DOHH2 (cell line): ENCODE results near the gene SRI.

Experiments used
- H3F3A ChIP-seq: fragments of 200-600 bp; sonication (generic), shearing (Covaris generic); 2 replicates; pipeline ENCODE4 v1.6.0; 2016; ENCODE audit warnings: antibody characterized with exemption, mild to moderate bottlenecking; ENCODE audit not compliant: control insufficient read depth, insufficient read depth
- H3K27ac ChIP-seq: fragments of 200-600 bp; sonication (generic); 2 replicates; pipeline ENCODE4 v1.5.1; 2014; ENCODE audit warnings: low read depth, mild to moderate bottlenecking, low read length, moderate library complexity
- H3K27me3 ChIP-seq: fragments of 200-600 bp; sonication (generic); 2 replicates; pipeline ENCODE4 v1.6.1; 2014; ENCODE audit warnings: mild to moderate bottlenecking, low read length, mixed read lengths; ENCODE audit not compliant: control insufficient read depth
- H3K36me3 ChIP-seq: fragments of 200-600 bp; sonication (generic); 2 replicates; pipeline ENCODE4 v1.6.1; 2014; ENCODE audit warnings: mild to moderate bottlenecking, low read length, moderate library complexity, mixed read lengths; ENCODE audit not compliant: control insufficient read depth
- H3K4me1 ChIP-seq: fragments of 200-600 bp; sonication (generic); 2 replicates; pipeline ENCODE4 v1.6.1; 2014; ENCODE audit warnings: mild to moderate bottlenecking, low read length, mixed read lengths; ENCODE audit not compliant: control insufficient read depth
- H3K4me2 ChIP-seq: fragments of 200-600 bp; sonication (generic); 2 replicates; pipeline ENCODE4 v1.6.0; 2014; ENCODE audit warnings: mild to moderate bottlenecking, low read length, moderate library complexity
- H3K4me3 ChIP-seq: fragments of 200-600 bp; sonication (generic); 2 replicates; pipeline ENCODE4 v1.5.1; 2014; ENCODE audit warnings: mild to moderate bottlenecking, low read length, mixed read lengths
- H3K79me2 ChIP-seq: fragments of 200-600 bp; sonication (generic); 2 replicates; pipeline ENCODE4 v1.6.1; 2014; ENCODE audit warnings: mild to moderate bottlenecking, low read length, mixed read lengths; ENCODE audit not compliant: control insufficient read depth
- H3K9me2 ChIP-seq: fragments of 200-600 bp; sonication (generic); replicated peaks from 2 replicates; pipeline ENCODE4 v1.6.1; 2014; ENCODE audit warnings: mild to moderate bottlenecking, low read length, mixed read lengths; ENCODE audit not compliant: control insufficient read depth
- H3K9me3 ChIP-seq: fragments of 200-600 bp; sonication (generic); 2 replicates; pipeline ENCODE4 v1.6.1; 2014; ENCODE audit warnings: antibody characterized with exemption, low read length, mixed read lengths; ENCODE audit not compliant: control insufficient read depth, insufficient read depth
- H4K20me1 ChIP-seq: fragments of 200-600 bp; sonication (generic); 2 replicates; pipeline ENCODE4 v1.6.0; 2014; ENCODE audit warnings: low read depth, mild to moderate bottlenecking, antibody characterized with exemption, low read length, moderate library complexity; ENCODE audit not compliant: control insufficient read depth, insufficient read depth
- EZH2phosphoT487 ChIP-seq: fragments of 200-600 bp; sonication (generic); IDR thresholded peaks from 2 replicates; pipeline ENCODE4 v1.6.1; 2017; ENCODE audit warnings: borderline replicate concordance, mild to moderate bottlenecking, antibody characterized with exemption, low read length, moderate library complexity, mixed read lengths
- TF ChIP-seq, protein P1 (sequence below): fragments of 200-600 bp; sonication (generic); IDR thresholded peaks from one replicate; pipeline ENCODE4 v1.5.1; 2014; ENCODE audit warnings: antibody characterized with exemption, mild to moderate bottlenecking, low read depth, low read length; ENCODE audit not compliant: poor library complexity, severe bottlenecking

Gene SRI

DNA sequence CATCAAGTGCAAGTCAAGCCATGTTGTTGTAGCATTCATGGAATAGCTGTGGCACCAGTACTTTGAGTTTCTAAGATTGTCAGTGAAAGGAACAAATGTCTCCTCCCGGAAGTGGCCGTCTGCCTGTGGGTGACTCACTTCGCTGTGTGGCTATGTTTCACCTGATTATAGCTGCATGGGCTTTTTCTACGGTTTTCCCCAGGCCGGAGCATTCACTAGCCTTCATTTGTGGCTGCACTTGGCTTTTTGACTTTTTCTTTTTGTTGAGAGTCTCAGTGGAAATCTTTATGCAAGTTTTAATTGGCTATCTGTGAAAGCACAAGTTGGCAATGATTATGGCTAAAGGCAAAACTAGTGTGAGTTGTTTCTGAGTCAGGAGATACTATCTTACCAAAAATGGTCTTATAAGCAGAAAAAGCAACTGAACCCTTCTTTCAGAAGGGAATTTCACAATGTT is 35.0 kb downstream of the SRI start:
- H3K4me2 ChIP-seq, result no peak overlapping the region
- no peaks in the 10 kb centered on the region for H3K36me3 ChIP-seq
- no peak overlapping the region for H3K27ac ChIP-seq

DNA sequence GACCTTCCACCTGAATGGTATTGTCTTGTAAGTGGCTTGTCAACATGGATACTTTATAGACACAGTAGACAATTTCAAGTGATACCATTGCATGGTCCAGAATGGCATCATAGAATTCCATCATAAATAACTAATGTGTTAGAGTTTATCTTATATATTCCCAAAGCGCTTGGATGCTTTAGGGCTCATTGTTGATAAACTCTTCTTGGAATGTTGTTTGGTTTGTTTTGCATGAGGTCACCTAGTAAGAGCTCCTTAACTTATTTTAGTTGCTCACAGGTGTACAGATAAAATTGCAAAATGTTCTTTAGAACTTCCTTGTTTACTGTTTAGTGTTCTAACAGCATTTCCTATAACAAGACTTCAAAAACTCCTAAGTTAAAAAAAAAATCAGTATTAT is 36.8 kb downstream of the SRI start:
- H3K4me2 ChIP-seq, result no peak overlapping the region
- no peaks in the 10 kb centered on the region for H3K4me1 ChIP-seq
- H3K79me2 ChIP-seq, result no peaks in the 10 kb centered on the region

More for the DNA sequence above, 35.0 kb downstream of the SRI start:
- Histone ChIP-seq H3K9me3 (no peaks in the 10 kb centered on the region), H3K27me3 (no peaks in the 10 kb centered on the region), H3K9me2 (no peaks in the 10 kb centered on the region), H4K20me1 (no peaks in the 10 kb centered on the region), H3K79me2 (no peaks in the 10 kb centered on the region), H3F3A (no peaks in the 10 kb centered on the region), H3K4me1 (no peaks in the 10 kb centered on the region), H3K4me3 (no peak overlapping the region)
- TF ChIP-seq, protein P1, sequence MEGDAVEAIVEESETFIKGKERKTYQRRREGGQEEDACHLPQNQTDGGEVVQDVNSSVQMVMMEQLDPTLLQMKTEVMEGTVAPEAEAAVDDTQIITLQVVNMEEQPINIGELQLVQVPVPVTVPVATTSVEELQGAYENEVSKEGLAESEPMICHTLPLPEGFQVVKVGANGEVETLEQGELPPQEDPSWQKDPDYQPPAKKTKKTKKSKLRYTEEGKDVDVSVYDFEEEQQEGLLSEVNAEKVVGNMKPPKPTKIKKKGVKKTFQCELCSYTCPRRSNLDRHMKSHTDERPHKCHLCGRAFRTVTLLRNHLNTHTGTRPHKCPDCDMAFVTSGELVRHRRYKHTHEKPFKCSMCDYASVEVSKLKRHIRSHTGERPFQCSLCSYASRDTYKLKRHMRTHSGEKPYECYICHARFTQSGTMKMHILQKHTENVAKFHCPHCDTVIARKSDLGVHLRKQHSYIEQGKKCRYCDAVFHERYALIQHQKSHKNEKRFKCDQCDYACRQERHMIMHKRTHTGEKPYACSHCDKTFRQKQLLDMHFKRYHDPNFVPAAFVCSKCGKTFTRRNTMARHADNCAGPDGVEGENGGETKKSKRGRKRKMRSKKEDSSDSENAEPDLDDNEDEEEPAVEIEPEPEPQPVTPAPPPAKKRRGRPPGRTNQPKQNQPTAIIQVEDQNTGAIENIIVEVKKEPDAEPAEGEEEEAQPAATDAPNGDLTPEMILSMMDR, result no peak
- TF ChIP-seq EZH2phosphoT487, result no peak

DNA sequence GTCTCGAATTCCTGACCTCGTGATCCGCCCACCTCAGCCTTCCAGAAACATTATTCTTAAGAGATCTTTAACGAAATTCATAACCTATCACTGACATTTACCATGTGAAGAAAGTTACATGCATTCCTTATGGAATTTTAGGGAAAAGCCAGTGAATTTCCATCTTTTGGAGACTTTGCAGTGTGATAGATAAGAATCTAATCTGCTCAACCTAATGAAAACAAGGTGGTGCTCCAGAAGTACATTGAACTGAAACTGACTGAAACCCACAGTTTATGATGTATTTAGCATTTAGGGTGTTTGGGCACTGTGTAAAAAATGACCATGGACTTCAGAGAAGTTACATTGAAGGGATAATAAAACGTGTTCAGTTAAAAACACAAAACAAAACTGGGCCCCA is 43.6 kb downstream of the SRI start:
- Histone ChIP-seq H3K4me2 (no peak overlapping the region), H3K9me3 (no peaks in the 10 kb centered on the region), H3K27me3 (peaks cover 4% of the 10 kb centered on the region; the same call in 1 of the 2 replicates), H4K20me1 (no peaks in the 10 kb centered on the region), H3K27ac (no peak overlapping the region), H3K36me3 (no peaks in the 10 kb centered on the region), H3K4me3 (no peak overlapping the region), H3K79me2 (no peaks in the 10 kb centered on the region), H3K9me2 (no peaks in the 10 kb centered on the region), H3K4me1 (no peaks in the 10 kb centered on the region), H3F3A (no peaks in the 10 kb centered on the region)
- TF ChIP-seq, protein P1, result no peak

More for the DNA sequence above, 36.8 kb downstream of the SRI start:
- H3K27ac ChIP-seq, result no peak overlapping the region
- peaks cover 4% of the 10 kb centered on the region; the same call in 1 of the 2 replicates for H3K27me3 ChIP-seq
- no peaks in the 10 kb centered on the region for H3F3A ChIP-seq
- TF ChIP-seq EZH2phosphoT487, result no peak
- TF ChIP-seq, protein P1, result no peak
- no peaks in the 10 kb centered on the region for H3K9me2 ChIP-seq
- H3K4me3 ChIP-seq, result no peak overlapping the region
- H4K20me1 ChIP-seq, result no peaks in the 10 kb centered on the region
- no peaks in the 10 kb centered on the region for H3K36me3 ChIP-seq
- no peaks in the 10 kb centered on the region for H3K9me3 ChIP-seq

DNA sequence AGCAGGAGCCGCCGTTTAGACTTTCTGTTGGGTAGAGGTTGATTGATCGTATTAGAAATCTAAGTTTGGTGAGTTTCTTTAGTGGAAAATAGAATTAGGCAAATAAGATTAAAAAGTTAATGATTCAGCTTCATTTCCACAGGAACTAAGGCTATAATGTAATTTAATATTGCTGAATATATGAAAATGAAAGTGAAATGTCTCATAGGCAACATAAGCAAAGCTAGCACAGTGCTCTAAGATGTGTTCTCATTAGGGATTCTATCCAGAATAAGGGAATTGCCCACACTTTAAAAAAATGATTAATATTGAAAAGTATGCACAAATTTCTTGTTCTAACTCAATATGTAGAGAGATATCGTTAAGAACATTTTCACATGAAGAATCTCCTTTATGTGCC is 47.0 kb downstream of the SRI start:
- Histone ChIP-seq H4K20me1 (no peaks in the 10 kb centered on the region), H3K4me3 (no peak overlapping the region), H3K36me3 (no peaks in the 10 kb centered on the region), H3K79me2 (no peaks in the 10 kb centered on the region), H3K4me1 (no peaks in the 10 kb centered on the region), H3F3A (no peaks in the 10 kb centered on the region), H3K9me2 (no peaks in the 10 kb centered on the region), H3K27ac (no peak overlapping the region), H3K4me2 (no peak overlapping the region), H3K9me3 (no peaks in the 10 kb centered on the region), H3K27me3 (no peaks in the 10 kb centered on the region)
- no peak for TF ChIP-seq EZH2phosphoT487
- TF ChIP-seq, protein P1, result no peak
